Mesothelial cell of epicardium (in vitro differentiated cells): Measurements from ENCODE around the gene MFSD2A. TPM values are rescaled to one million over a fixed set of nuclear protein-coding genes. Genes with fewer than 3 reads are reported as not detected.

Experiments
- DNase-seq, 2 experiments: peaks; one replicate each; pipeline ENCODE4 v3.0.0; 2021; ENCODE audit warnings: low spot score in 2 of 2; ENCODE audit not compliant: unreplicated experiment in 2 of 2
- H3K27ac Mint-ChIP-seq: 2 replicates; pipeline ENCODE4 v1.8.0; 2021; ENCODE audit warnings: mixed read lengths
- H3K27me3 Mint-ChIP-seq: 2 replicates; pipeline ENCODE4 v1.8.0; 2021; ENCODE audit warnings: low read depth, mixed read lengths
- H3K36me3 Mint-ChIP-seq: 2 replicates; pipeline ENCODE4 v1.8.0; 2021; ENCODE audit warnings: mixed read lengths
- H3K4me1 Mint-ChIP-seq: 2 replicates; pipeline ENCODE4 v1.8.0; 2021; ENCODE audit warnings: mixed read lengths
- H3K4me3 Mint-ChIP-seq: 2 replicates; pipeline ENCODE4 v1.8.0; 2021; ENCODE audit warnings: mild to moderate bottlenecking, moderate library complexity, mixed read lengths
- H3K9me3 Mint-ChIP-seq: 2 replicates; pipeline ENCODE4 v1.8.0; 2021; ENCODE audit warnings: mixed read lengths
- CTCF ChIP-seq: fragments of 200-600 bp; sonication (generic); IDR thresholded peaks from one replicate; pipeline ENCODE4 v1.5.0; 2021; ENCODE audit warnings: antibody characterized with exemption; ENCODE audit not compliant: unreplicated experiment
- total RNA-seq: library from RNA; stranded (reverse); gene quantifications from 3 replicates; pipeline ENCODE4 v1.2.1, GENCODE V29; 2021

Gene MFSD2A
- total RNA-seq, 1 donor from 2014 or later = 6.1 TPM

GRCh38 chr1:39965044-39965443, 10.1 kb downstream of the MFSD2A start:
- DNase-seq = no peak
- peaks cover 1% of the 10 kb centered on the region for H3K36me3 Mint-ChIP-seq
- H3K27me3 Mint-ChIP-seq = no peaks in the 10 kb centered on the region
- no peak overlapping the region for H3K27ac Mint-ChIP-seq
- TF ChIP-seq CTCF = no peak
- no peak overlapping the region for H3K4me3 Mint-ChIP-seq
- H3K4me1 Mint-ChIP-seq = no peaks in the 10 kb centered on the region
- H3K9me3 Mint-ChIP-seq = no peaks in the 10 kb centered on the region

GRCh38 chr1:39969048-39969447, 14.1 kb downstream of the MFSD2A start:
- H3K4me1 Mint-ChIP-seq = peaks cover 2% of the 10 kb centered on the region
- TF ChIP-seq CTCF = no peak

GRCh38 chr1:39969531-39970270, 14.8 kb downstream of the MFSD2A start:
- TF ChIP-seq CTCF = no peak
- Mint-ChIP-seq H3K4me3 (no peak overlapping the region), H3K36me3 (no peaks in the 10 kb centered on the region), H3K27me3 (no peaks in the 10 kb centered on the region), H3K4me1 (peaks cover 2% of the 10 kb centered on the region), H3K9me3 (no peaks in the 10 kb centered on the region), H3K27ac (no peak overlapping the region)
- DNase-seq = no peak

More at GRCh38 chr1:39969048-39969447, 14.1 kb downstream of the MFSD2A start:
- Mint-ChIP-seq H3K36me3 (no peaks in the 10 kb centered on the region), H3K9me3 (no peaks in the 10 kb centered on the region), H3K27ac (no peak overlapping the region), H3K4me3 (no peak overlapping the region), H3K27me3 (no peaks in the 10 kb centered on the region)
- no peak for DNase-seq

GRCh38 chr1:39970274-39970673, 15.3 kb downstream of the MFSD2A start:
- Mint-ChIP-seq H3K4me3 (no peak overlapping the region), H3K36me3 (no peaks in the 10 kb centered on the region), H3K27ac (peak overlapping the region; percentile 12)

GRCh38 chr1:39971138-39971537, 16.2 kb downstream of the MFSD2A start:
- Mint-ChIP-seq H3K27ac (no peak overlapping the region), H3K4me3 (no peak overlapping the region), H3K9me3 (no peaks in the 10 kb centered on the region), H3K27me3 (no peaks in the 10 kb centered on the region), H3K36me3 (no peaks in the 10 kb centered on the region), H3K4me1 (peaks cover 2% of the 10 kb centered on the region)
- TF ChIP-seq CTCF = no peak
- no peak for DNase-seq

More at GRCh38 chr1:39970274-39970673, 15.3 kb downstream of the MFSD2A start:
- peaks cover 2% of the 10 kb centered on the region for H3K4me1 Mint-ChIP-seq
- no peak for DNase-seq
- H3K27me3 Mint-ChIP-seq = no peaks in the 10 kb centered on the region
- no peak for TF ChIP-seq CTCF
- no peaks in the 10 kb centered on the region for H3K9me3 Mint-ChIP-seq
